Hepatocyte (in vitro differentiated cells): ENCODE results near the gene DGCR8.

Source experiments
- EZH2 ChIP-seq: fragments of 200-600 bp; sonication (generic); IDR thresholded peaks from 2 replicates; pipeline ENCODE4 v1.6.1; 2016; ENCODE audit warnings: antibody characterized with exemption, mild to moderate bottlenecking, borderline replicate concordance
- EZH2phosphoT487 ChIP-seq: fragments of 200-600 bp; sonication (generic); IDR thresholded peaks from one replicate; pipeline ENCODE4 v1.6.1; 2018; ENCODE audit warnings: antibody characterized with exemption, mild to moderate bottlenecking, low read depth, moderate library complexity; ENCODE audit not compliant: unreplicated experiment, severe bottlenecking
- TF ChIP-seq, protein P1 (sequence below): fragments of 200-600 bp; sonication (generic); IDR thresholded peaks from 2 replicates; pipeline ENCODE4 v1.5.1; 2016; ENCODE audit warnings: antibody characterized with exemption, mild to moderate bottlenecking; ENCODE audit not compliant: poor library complexity

DNA sequence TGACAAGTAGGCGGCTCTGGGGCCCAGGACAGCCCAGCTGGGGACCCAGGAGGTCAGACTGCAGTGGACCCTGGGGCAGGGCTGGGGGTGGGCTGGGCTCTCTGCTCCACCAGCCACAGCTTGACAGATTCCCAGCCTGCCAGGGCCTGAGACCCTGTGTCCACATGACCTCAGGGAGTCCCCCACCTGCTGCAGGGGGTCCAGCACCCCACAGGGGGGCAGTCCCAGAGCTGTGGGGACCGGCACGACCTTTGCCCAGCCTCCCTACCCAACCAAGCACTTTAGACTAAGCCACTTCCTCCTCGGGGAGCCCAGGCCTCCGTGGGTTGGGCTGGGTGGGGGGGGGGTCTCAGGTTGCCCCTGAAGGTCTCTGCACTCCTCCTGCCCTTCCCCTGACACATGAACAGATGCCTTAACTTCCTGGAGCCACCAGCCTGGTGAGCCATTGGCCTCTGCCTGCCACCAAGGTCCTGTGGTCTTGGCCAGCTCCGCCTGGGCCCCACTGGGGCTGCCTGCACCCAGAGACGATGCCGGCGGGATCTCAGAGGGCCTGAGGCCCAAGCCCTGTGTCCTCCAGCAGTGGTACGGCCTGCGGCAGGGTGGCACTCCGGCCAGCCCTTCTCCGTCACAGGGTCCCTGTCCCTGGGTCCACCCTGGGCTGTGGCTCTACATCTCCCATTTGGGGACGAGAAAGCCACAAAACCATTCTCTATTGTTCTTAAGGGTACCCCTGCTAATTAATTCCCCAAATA is 67.4 kb downstream of the DGCR8 start:
- TF ChIP-seq EZH2 (no peak), EZH2phosphoT487 (no peak)
- TF ChIP-seq, protein P1, sequence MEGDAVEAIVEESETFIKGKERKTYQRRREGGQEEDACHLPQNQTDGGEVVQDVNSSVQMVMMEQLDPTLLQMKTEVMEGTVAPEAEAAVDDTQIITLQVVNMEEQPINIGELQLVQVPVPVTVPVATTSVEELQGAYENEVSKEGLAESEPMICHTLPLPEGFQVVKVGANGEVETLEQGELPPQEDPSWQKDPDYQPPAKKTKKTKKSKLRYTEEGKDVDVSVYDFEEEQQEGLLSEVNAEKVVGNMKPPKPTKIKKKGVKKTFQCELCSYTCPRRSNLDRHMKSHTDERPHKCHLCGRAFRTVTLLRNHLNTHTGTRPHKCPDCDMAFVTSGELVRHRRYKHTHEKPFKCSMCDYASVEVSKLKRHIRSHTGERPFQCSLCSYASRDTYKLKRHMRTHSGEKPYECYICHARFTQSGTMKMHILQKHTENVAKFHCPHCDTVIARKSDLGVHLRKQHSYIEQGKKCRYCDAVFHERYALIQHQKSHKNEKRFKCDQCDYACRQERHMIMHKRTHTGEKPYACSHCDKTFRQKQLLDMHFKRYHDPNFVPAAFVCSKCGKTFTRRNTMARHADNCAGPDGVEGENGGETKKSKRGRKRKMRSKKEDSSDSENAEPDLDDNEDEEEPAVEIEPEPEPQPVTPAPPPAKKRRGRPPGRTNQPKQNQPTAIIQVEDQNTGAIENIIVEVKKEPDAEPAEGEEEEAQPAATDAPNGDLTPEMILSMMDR, result no peak
